Right lobe of liver (tissue), 6 donors: ENCODE measurements around the gene BICC1. TPM values are rescaled to one million over a fixed set of nuclear protein-coding genes. Genes with fewer than 3 reads are reported as not detected.

Source experiments
- ATAC-seq, 4 donors: fragments of 200-7000 bp; cut with Tn5 transposase; one replicate each; pipeline ENCODE4 v1.9.1; 2020; ENCODE audit warnings: mild to moderate bottlenecking in 4 of 4, moderate library complexity in 4 of 4
- DNase-seq, 3 donors: peaks; one replicate each; pipeline ENCODE4 v3.0.0-alpha.2; 2020
- H3K27ac ChIP-seq, 3 donors: fragments of 200-600 bp; one replicate each; pipeline ENCODE4 v1.8.0; 2022
- H3K27me3 ChIP-seq, 2 donors: fragments of 200-600 bp; one replicate each; pipeline ENCODE4 v1.8.0; 2022
- H3K36me3 ChIP-seq, 4 donors: fragments of 200-600 bp; sonication (generic) in 1 of 4; one replicate each; pipeline versions ENCODE4 v1.5.1 to v1.8.0; 2017 to 2022; ENCODE audit warnings: control low read depth in 1 of 4
- H3K4me1 ChIP-seq, 4 donors: fragments of 200-600 bp; sonication (generic) in 1 of 4; one replicate each; pipeline versions ENCODE4 v1.5.1 to v1.8.0; 2017 to 2022; ENCODE audit warnings: control low read depth in 1 of 4
- H3K4me3 ChIP-seq, 3 donors: fragments of 200-600 bp; one replicate each; pipeline ENCODE4 v1.8.0; 2022
- H3K9me3 ChIP-seq, 4 donors: fragments of 200-600 bp; sonication (generic) in 1 of 4; one replicate each; pipeline versions ENCODE4 v1.5.1 to v1.8.0; 2017 to 2022; ENCODE audit warnings: control low read depth in 1 of 4
- CTCF ChIP-seq, 4 donors: fragments of 200-600 bp in 3 of 4; fragments of 450-650 bp in 1 of 4; IDR thresholded peaks; one replicate each; pipeline versions ENCODE4 v1.5.1 to v1.8.0; 2016 to 2022; ENCODE audit warnings: antibody characterized with exemption in 4 of 4, mild to moderate bottlenecking in 2 of 4
- POLR2A ChIP-seq: fragments of 450-650 bp; IDR thresholded peaks from one replicate; pipeline ENCODE4 v1.6.1; 2017; ENCODE audit warnings: antibody characterized with exemption, mild to moderate bottlenecking
- WGBS: methylation state at CpG from one replicate; pipeline ENCODE4 v1.1.6; 2018; ENCODE audit warnings: low coverage, low lambda C conversion rate; ENCODE audit not compliant: insufficient coverage; ENCODE audit errors: missing lambda C conversion rate; 5-methylcytosine and 5-hydroxymethylcytosine counted together
- intact Hi-C, 2 donors: fragments of 100-400 bp; cut with DNase I; formaldehyde crosslinking; loops; one replicate each; pipeline versions ENCODE4 v1.11.2 to v1.14.1; 2022
- total RNA-seq, 6 experiments: library from RNA; depleted of rRNA in 2 of 6; stranded (reverse); fragments of >200 nt in 2 of 6; fragmentation: NEBNext Ultra II Directional in 3 of 6; extraction: Animal tissue kit (Norgen Biotek cat#: 25700) in 3 of 6; gene quantifications; one replicate each; pipeline versions ENCODE4 v1.1.0 to v1.2.4, GENCODE V29; 2016 to 2023
- donor health status: DM: no; HTN: yes; CAD: no.
- donor health status: DM: no; HTN: no; CAD: no.
- donor health status: DM: no; HTN: no; CAD: no.
- donor health status: DM: no; HTN: yes; CAD: no.
- donor health status: DM: no; HTN: yes; CAD: no.

Gene BICC1
- total RNA-seq, 6 experiments from 2014 or later = 1.2 to 9.0 (median 2.3) TPM

- no peak overlapping the region for H3K4me3 ChIP-seq
- intact Hi-C loops = no loop called here
Measured at GRCh38 chr10:58771863-58772262, 259.2 kb downstream of the BICC1 start.

GRCh38 chr10:58772758-58773157 is 260.1 kb downstream of the BICC1 start:
- H3K36me3 ChIP-seq = no peaks in the 10 kb centered on the region
- no peaks in the 10 kb centered on the region for H3K4me1 ChIP-seq
- no peaks in the 10 kb centered on the region for H3K27me3 ChIP-seq
- no peak overlapping the region for H3K4me3 ChIP-seq
- H3K9me3 ChIP-seq = no peaks in the 10 kb centered on the region
- TF ChIP-seq POLR2A (no peak), CTCF (IDR thresholded peaks at IDR 0.05) (no peak)
- ATAC-seq (no peak), DNase-seq (no peak)
- 79% methylated on average over 3 of the region's 3 CpGs for WGBS
- no peak overlapping the region for H3K27ac ChIP-seq
- intact Hi-C loops = no loop called here

More at GRCh38 chr10:58771863-58772262, 259.2 kb downstream of the BICC1 start:
- ATAC-seq (no peak), DNase-seq (no peak)
- no peak overlapping the region for H3K27ac ChIP-seq
- H3K27me3 ChIP-seq = no peaks in the 10 kb centered on the region
- TF ChIP-seq CTCF (IDR thresholded peaks at IDR 0.05) (no peak), POLR2A (no peak)
- H3K9me3 ChIP-seq = no peaks in the 10 kb centered on the region
- H3K4me1 ChIP-seq = no peaks in the 10 kb centered on the region
- WGBS = 100% methylated on average over 1 of the region's 1 CpG
- no peaks in the 10 kb centered on the region for H3K36me3 ChIP-seq

- Histone ChIP-seq H3K9me3 (no peaks in the 10 kb centered on the region), H3K27ac (no peak overlapping the region), H3K4me3 (no peak overlapping the region), H3K36me3 (no peaks in the 10 kb centered on the region), H3K27me3 (no peaks in the 10 kb centered on the region), H3K4me1 (no peaks in the 10 kb centered on the region)
- ATAC-seq (no peak), DNase-seq (no peak)
- no peak for TF ChIP-seq CTCF (IDR thresholded peaks at IDR 0.05)
- TF ChIP-seq POLR2A = no peak
- intact Hi-C loops = no loop called here
- 80% methylated on average over 4 of the region's 4 CpGs for WGBS
Measured at GRCh38 chr10:58773341-58773740, 260.7 kb downstream of the BICC1 start.

GRCh38 chr10:58773944-58774343 is 261.3 kb downstream of the BICC1 start:
- ATAC-seq (no peak), DNase-seq (no peak)
- Histone ChIP-seq H3K27me3 (no peaks in the 10 kb centered on the region), H3K36me3 (no peaks in the 10 kb centered on the region), H3K9me3 (no peaks in the 10 kb centered on the region), H3K4me1 (no peaks in the 10 kb centered on the region), H3K27ac (no peak overlapping the region), H3K4me3 (no peak overlapping the region)
- no peak for TF ChIP-seq CTCF (IDR thresholded peaks at IDR 0.05)
- TF ChIP-seq POLR2A = no peak
- 38% methylated on average over 1 of the region's 1 CpG for WGBS
- intact Hi-C loops = no loop called here
